ENCODE results near the gene ZNHIT6.
"Not testable (repeated sequence)": the region's sequence is repeated elsewhere in the genome, so short reads cannot be mapped to it uniquely, and the experiment has no call there.

ZNHIT6 gene

GRCh38 chr1:85672031-85672660 is 36.1 kb downstream of the ZNHIT6 start:
- DNase-seq (ENCODE audit: low read depth in 4 of 4, low spot score in 1 of 4) = no peak

GRCh38 chr1:85665932-85666331 is 42.3 kb downstream of the ZNHIT6 start:
- DNase-seq (ENCODE audit: low read depth in 4 of 4, low spot score in 1 of 4) = no peak

- no peak for DNase-seq (ENCODE audit: low read depth in 4 of 4, low spot score in 1 of 4)
These were observed 44.9 kb downstream of the ZNHIT6 start for GRCh38 chr1:85663382-85663781.

GRCh38 chr1:85661767-85662166 is 46.5 kb downstream of the ZNHIT6 start:
- DNase-seq (ENCODE audit: low read depth in 4 of 4, low spot score in 1 of 4) = no peak

- DNase-seq (ENCODE audit: low read depth in 4 of 4, low spot score in 1 of 4) = no peak
These were observed 47.7 kb downstream of the ZNHIT6 start for GRCh38 chr1:85660541-85660940.

GRCh38 chr1:85659174-85659573 is 49.1 kb downstream of the ZNHIT6 start:
- no peak for DNase-seq (ENCODE audit: low read depth in 4 of 4, low spot score in 1 of 4)

GRCh38 chr1:85656948-85657347 is 51.3 kb downstream of the ZNHIT6 start:
- DNase-seq (ENCODE audit: low read depth in 4 of 4, low spot score in 1 of 4) = no peak

GRCh38 chr1:85656256-85656655 is 52.0 kb downstream of the ZNHIT6 start:
- DNase-seq (ENCODE audit: low read depth in 4 of 4, low spot score in 1 of 4) = no peak

GRCh38 chr1:85655315-85655714 is 52.9 kb downstream of the ZNHIT6 start:
- no peak for DNase-seq (ENCODE audit: low read depth in 4 of 4, low spot score in 1 of 4)

- DNase-seq (ENCODE audit: low read depth in 4 of 4, low spot score in 1 of 4) = no peak
These were observed 54.0 kb downstream of the ZNHIT6 start for GRCh38 chr1:85654066-85654782.

- DNase-seq (ENCODE audit: low read depth in 4 of 4, low spot score in 1 of 4) = no peak
These were observed 55.9 kb downstream of the ZNHIT6 start for GRCh38 chr1:85652327-85652726.

- no peak for DNase-seq (ENCODE audit: low read depth in 4 of 4, low spot score in 1 of 4)
These were observed 57.6 kb downstream of the ZNHIT6 start for GRCh38 chr1:85650645-85651044.

- DNase-seq (ENCODE audit: low read depth in 4 of 4, low spot score in 1 of 4) = no peak
These were observed 58.6 kb downstream of the ZNHIT6 start for GRCh38 chr1:85649591-85649990.

- not testable (repeated sequence) for DNase-seq (ENCODE audit: low read depth in 4 of 4, low spot score in 1 of 4)
These were observed 66.4 kb downstream of the ZNHIT6 start for GRCh38 chr1:85641598-85642556.

- DNase-seq (ENCODE audit: low read depth in 4 of 4, low spot score in 1 of 4) = not testable (repeated sequence)
These were observed 68.3 kb downstream of the ZNHIT6 start for GRCh38 chr1:85639920-85640319.

- no peak for DNase-seq (ENCODE audit: low read depth in 4 of 4, low spot score in 1 of 4)
These were observed 69.8 kb downstream of the ZNHIT6 start for GRCh38 chr1:85638412-85638811.

GRCh38 chr1:85630493-85630892 is 77.7 kb downstream of the ZNHIT6 start:
- no peak for DNase-seq (ENCODE audit: low read depth in 4 of 4, low spot score in 1 of 4)

- no peak for DNase-seq (ENCODE audit: low read depth in 4 of 4, low spot score in 1 of 4)
These were observed 78.7 kb downstream of the ZNHIT6 start for GRCh38 chr1:85629532-85629920.

- DNase-seq (ENCODE audit: low read depth in 4 of 4, low spot score in 1 of 4) = no peak
These were observed 79.3 kb downstream of the ZNHIT6 start for GRCh38 chr1:85628791-85629531.

- no peak for DNase-seq (ENCODE audit: low read depth in 4 of 4, low spot score in 1 of 4)
These were observed 81.4 kb downstream of the ZNHIT6 start for GRCh38 chr1:85626818-85627217.

- DNase-seq (ENCODE audit: low read depth in 4 of 4, low spot score in 1 of 4) = no peak
These were observed 83.9 kb downstream of the ZNHIT6 start for GRCh38 chr1:85624361-85624760.
